ENCODE results near the gene BAZ1B.
"Not testable (repeated sequence)": the region's sequence is repeated elsewhere in the genome, so short reads cannot be mapped to it uniquely, and the experiment has no call there.

DNA sequence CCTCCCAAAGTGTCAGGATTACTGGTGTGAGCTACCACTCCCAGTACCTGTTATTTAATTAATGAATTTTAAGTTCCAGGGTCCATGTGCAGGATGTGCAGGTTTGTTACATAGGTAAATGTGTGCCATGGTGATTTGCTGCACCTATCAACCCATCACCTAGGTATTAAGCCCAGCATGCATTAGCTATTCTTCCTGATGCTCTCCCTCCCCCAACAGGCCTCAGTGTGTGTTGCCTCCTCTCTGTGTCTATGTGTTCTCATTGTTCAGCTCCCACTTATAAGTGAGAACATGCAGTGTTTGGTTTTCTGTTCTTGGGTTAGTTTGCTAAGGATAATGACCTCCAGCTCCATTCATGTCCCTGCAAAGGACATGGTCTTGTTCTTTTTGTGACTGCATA lies 44.3 kb upstream of the BAZ1B start:
- TF ChIP-seq, protein P1, sequence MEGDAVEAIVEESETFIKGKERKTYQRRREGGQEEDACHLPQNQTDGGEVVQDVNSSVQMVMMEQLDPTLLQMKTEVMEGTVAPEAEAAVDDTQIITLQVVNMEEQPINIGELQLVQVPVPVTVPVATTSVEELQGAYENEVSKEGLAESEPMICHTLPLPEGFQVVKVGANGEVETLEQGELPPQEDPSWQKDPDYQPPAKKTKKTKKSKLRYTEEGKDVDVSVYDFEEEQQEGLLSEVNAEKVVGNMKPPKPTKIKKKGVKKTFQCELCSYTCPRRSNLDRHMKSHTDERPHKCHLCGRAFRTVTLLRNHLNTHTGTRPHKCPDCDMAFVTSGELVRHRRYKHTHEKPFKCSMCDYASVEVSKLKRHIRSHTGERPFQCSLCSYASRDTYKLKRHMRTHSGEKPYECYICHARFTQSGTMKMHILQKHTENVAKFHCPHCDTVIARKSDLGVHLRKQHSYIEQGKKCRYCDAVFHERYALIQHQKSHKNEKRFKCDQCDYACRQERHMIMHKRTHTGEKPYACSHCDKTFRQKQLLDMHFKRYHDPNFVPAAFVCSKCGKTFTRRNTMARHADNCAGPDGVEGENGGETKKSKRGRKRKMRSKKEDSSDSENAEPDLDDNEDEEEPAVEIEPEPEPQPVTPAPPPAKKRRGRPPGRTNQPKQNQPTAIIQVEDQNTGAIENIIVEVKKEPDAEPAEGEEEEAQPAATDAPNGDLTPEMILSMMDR (conservative IDR thresholded peaks at IDR 0.05; ENCODE audit: low read length), result not testable (repeated sequence)
- TF ChIP-seq EZH2phosphoT487 (IDR thresholded peaks at IDR 0.05; ENCODE audit: borderline replicate concordance, low read depth, low read length), result not testable (repeated sequence)

Measured in OCI-LY7 (cell line).